Caco-2 (cell line): ENCODE data around the gene UBE2F. TPM values are rescaled to one million over a fixed set of nuclear protein-coding genes. Genes with fewer than 3 reads are reported as not detected.

Experiments used
- BruUV-seq: library from RNA; stranded (reverse); fragments of 400-500 nt; replicated peaks from 2 replicates; lab custom pipeline; 2021; lab: Mats Ljungman, UMichigan
- CTCF ChIA-PET: fragments of 300-600 bp; sonication (Branson Sonifier 250); formaldehyde crosslinking; loops from one replicate; lab custom pipeline; 2022; ENCODE audit warnings: antibody characterized with exemption; lab: Charles Lee
- POLR2A ChIA-PET: fragments of 300-600 bp; sonication (Branson Sonifier 250); formaldehyde crosslinking; loops from one replicate; lab custom pipeline; 2022; ENCODE audit warnings: antibody characterized with exemption; lab: Charles Lee
- DNase-seq, 2 experiments: peaks; one replicate each; pipeline versions ENCODE4 v3.0.0 to v3.0.0-alpha.2; 2020 to 2022
- H3K27me3 ChIP-seq: replicated peaks from 2 replicates; pipeline ENCODE4 v1.6.0; 2011; ENCODE audit warnings: low read length; ENCODE audit not compliant: control insufficient read depth, insufficient read depth
- H3K36me3 ChIP-seq: 2 replicates; pipeline ENCODE4 v1.5.1; 2011; ENCODE audit warnings: low read length; ENCODE audit not compliant: control insufficient read depth, insufficient read depth
- H3K4me1 ChIP-seq: fragments of 250-450 bp; sonication (Bioruptor Pico); 2 replicates; pipeline ENCODE4 v1.5.1; 2020; ENCODE audit warnings: mild to moderate bottlenecking
- H3K4me3 ChIP-seq: 2 replicates; pipeline ENCODE4 v1.5.1; 2011; ENCODE audit warnings: low read depth, mild to moderate bottlenecking, control low read depth, low read length
- H3K9me3 ChIP-seq: fragments of 250-450 bp; sonication (Bioruptor Pico); 2 replicates; pipeline ENCODE4 v1.5.1; 2020; ENCODE audit warnings: mild to moderate bottlenecking, moderate library complexity
- H3K27ac Mint-ChIP-seq: one replicate; pipeline ENCODE4 v1.8.0; 2022; ENCODE audit warnings: mixed read lengths; ENCODE audit not compliant: unreplicated experiment
- H3K27me3 Mint-ChIP-seq: one replicate; pipeline ENCODE4 v1.8.0; 2022; ENCODE audit warnings: mixed read lengths; ENCODE audit not compliant: insufficient read depth, unreplicated experiment
- H3K36me3 Mint-ChIP-seq: one replicate; pipeline ENCODE4 v1.8.0; 2022; ENCODE audit warnings: mild to moderate bottlenecking, mixed read lengths; ENCODE audit not compliant: insufficient read depth, unreplicated experiment
- H3K4me1 Mint-ChIP-seq: one replicate; pipeline ENCODE4 v1.8.0; 2022; ENCODE audit warnings: low read depth, mixed read lengths; ENCODE audit not compliant: unreplicated experiment
- H3K4me3 Mint-ChIP-seq: one replicate; pipeline ENCODE4 v1.8.0; 2022; ENCODE audit warnings: mild to moderate bottlenecking, moderate library complexity, mixed read lengths; ENCODE audit not compliant: unreplicated experiment
- H3K9me3 Mint-ChIP-seq: one replicate; pipeline ENCODE4 v1.8.0; 2022; ENCODE audit warnings: mixed read lengths; ENCODE audit not compliant: unreplicated experiment
- intact Hi-C: fragments of 100-400 bp; cut with micrococcal nuclease; formaldehyde crosslinking; loops from one replicate; pipeline ENCODE4 v1.10.0; 2022; ENCODE audit not compliant: unreplicated experiment
- total RNA-seq: library from RNA; stranded (reverse); gene quantifications from 2 replicates; pipeline ENCODE4 v1.2.3, GENCODE V29; 2022
- TF ChIP-seq, protein P1 (sequence below), 2 experiments: fragments of 200-600 bp in 1 of 2; IDR thresholded peaks; 1 replicate in 1 of 2; 2 replicates in 1 of 2; pipeline versions ENCODE4 v1.5.1 to v1.8.0; 2011 to 2022; ENCODE audit warnings: antibody characterized with exemption in 1 of 2, control low read depth in 1 of 2, inconsistent platforms in 1 of 2, low read depth in 1 of 2, low read length in 1 of 2, mild to moderate bottlenecking in 1 of 2, moderate library complexity in 1 of 2; ENCODE audit not compliant: insufficient read depth in 1 of 2, severe bottlenecking in 1 of 2, unreplicated experiment in 1 of 2

Gene UBE2F
- total RNA-seq, 1 experiment from 2014 or later, result 38.9 TPM

GRCh38 chr2:237978058-237978712 is 11.4 kb downstream of the UBE2F start:
- DNase-seq, result no peak
- Mint-ChIP-seq H3K27ac (no peak overlapping the region), H3K4me1 (no peaks in the 10 kb centered on the region), H3K9me3 (no peaks in the 10 kb centered on the region), H3K36me3 (peaks cover 2% of the 10 kb centered on the region), H3K4me3 (no peak overlapping the region), H3K27me3 (no peaks in the 10 kb centered on the region)
- Histone ChIP-seq H3K36me3 (no peaks in the 10 kb centered on the region), H3K27me3 (no peaks in the 10 kb centered on the region), H3K9me3 (no peaks in the 10 kb centered on the region), H3K4me1 (no peaks in the 10 kb centered on the region), H3K4me3 (no peak overlapping the region)
- BruUV-seq, result no TSS peak
- TF ChIP-seq, protein P1, sequence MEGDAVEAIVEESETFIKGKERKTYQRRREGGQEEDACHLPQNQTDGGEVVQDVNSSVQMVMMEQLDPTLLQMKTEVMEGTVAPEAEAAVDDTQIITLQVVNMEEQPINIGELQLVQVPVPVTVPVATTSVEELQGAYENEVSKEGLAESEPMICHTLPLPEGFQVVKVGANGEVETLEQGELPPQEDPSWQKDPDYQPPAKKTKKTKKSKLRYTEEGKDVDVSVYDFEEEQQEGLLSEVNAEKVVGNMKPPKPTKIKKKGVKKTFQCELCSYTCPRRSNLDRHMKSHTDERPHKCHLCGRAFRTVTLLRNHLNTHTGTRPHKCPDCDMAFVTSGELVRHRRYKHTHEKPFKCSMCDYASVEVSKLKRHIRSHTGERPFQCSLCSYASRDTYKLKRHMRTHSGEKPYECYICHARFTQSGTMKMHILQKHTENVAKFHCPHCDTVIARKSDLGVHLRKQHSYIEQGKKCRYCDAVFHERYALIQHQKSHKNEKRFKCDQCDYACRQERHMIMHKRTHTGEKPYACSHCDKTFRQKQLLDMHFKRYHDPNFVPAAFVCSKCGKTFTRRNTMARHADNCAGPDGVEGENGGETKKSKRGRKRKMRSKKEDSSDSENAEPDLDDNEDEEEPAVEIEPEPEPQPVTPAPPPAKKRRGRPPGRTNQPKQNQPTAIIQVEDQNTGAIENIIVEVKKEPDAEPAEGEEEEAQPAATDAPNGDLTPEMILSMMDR (IDR thresholded peaks at IDR 0.05; ENCODE audit: insufficient read depth in 1 of 2, low read depth in 1 of 2, low read length in 1 of 2, severe bottlenecking in 1 of 2, unreplicated experiment in 1 of 2), result no peak
- CTCF ChIA-PET, result interaction anchor here (0.5 kb wide), 1 partner anchor 12 kb away, joined by 6 read pairs; no protein-coding TSS in a partner anchor
- intact Hi-C loops, result no loop called here
- POLR2A ChIA-PET, result no interaction called here

DNA sequence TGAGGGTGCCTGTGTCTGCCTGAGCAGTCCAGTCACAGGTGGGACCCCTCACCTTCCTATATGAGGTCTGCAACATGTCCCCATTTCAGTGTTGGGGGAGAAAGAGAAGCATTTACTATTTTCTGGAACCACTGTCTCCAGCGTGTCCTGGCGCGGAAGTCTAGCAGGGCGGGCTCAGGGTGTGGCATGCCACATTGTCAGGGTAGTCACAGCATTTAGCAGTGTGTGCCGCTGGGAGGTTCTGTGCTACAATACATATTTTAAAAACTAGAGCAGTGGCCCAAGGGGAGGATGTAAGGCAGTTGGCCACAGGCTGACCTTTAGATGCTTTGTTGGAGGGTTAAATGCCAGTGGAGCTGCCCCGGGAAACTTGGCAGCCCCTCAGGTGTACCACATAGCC is 12.5 kb downstream of the UBE2F start:
- no TSS peak for BruUV-seq
- H3K27me3 Mint-ChIP-seq, result no peaks in the 10 kb centered on the region
- intact Hi-C loops, result no loop called here
- H3K4me3 Mint-ChIP-seq, result no peak overlapping the region
- DNase-seq, result no peak
- Histone ChIP-seq H3K36me3 (no peaks in the 10 kb centered on the region), H3K4me3 (no peak overlapping the region), H3K9me3 (no peaks in the 10 kb centered on the region), H3K4me1 (no peaks in the 10 kb centered on the region), H3K27me3 (no peaks in the 10 kb centered on the region)
- ChIA-PET POLR2A (no interaction called here), CTCF (no interaction called here)
- peaks cover 5% of the 10 kb centered on the region for H3K4me1 Mint-ChIP-seq
- TF ChIP-seq, protein P1 (IDR thresholded peaks at IDR 0.05; ENCODE audit: insufficient read depth in 1 of 2, low read depth in 1 of 2, low read length in 1 of 2, severe bottlenecking in 1 of 2, unreplicated experiment in 1 of 2), result no peak
- H3K9me3 Mint-ChIP-seq, result no peaks in the 10 kb centered on the region
- peaks cover 11% of the 10 kb centered on the region for H3K36me3 Mint-ChIP-seq
- no peak overlapping the region for H3K27ac Mint-ChIP-seq

GRCh38 chr2:237980087-237980486 is 13.3 kb downstream of the UBE2F start:
- Mint-ChIP-seq H3K9me3 (no peaks in the 10 kb centered on the region), H3K27ac (no peak overlapping the region), H3K36me3 (peaks cover 11% of the 10 kb centered on the region), H3K27me3 (no peaks in the 10 kb centered on the region), H3K4me1 (peaks cover 5% of the 10 kb centered on the region), H3K4me3 (no peak overlapping the region)
- BruUV-seq, result no TSS peak
- Histone ChIP-seq H3K27me3 (no peaks in the 10 kb centered on the region), H3K4me3 (no peak overlapping the region), H3K9me3 (no peaks in the 10 kb centered on the region), H3K36me3 (no peaks in the 10 kb centered on the region), H3K4me1 (no peaks in the 10 kb centered on the region)
- DNase-seq, result no peak
- intact Hi-C loops, result no loop called here
- ChIA-PET POLR2A (no interaction called here), CTCF (no interaction called here)
- TF ChIP-seq, protein P1 (IDR thresholded peaks at IDR 0.05; ENCODE audit: insufficient read depth in 1 of 2, low read depth in 1 of 2, low read length in 1 of 2, severe bottlenecking in 1 of 2, unreplicated experiment in 1 of 2), result no peak
